ENCODE results near the gene ATCAY. TPM values are rescaled to one million over a fixed set of nuclear protein-coding genes. Genes with fewer than 3 reads are reported as not detected.

The ATCAY gene
- total RNA-seq, 1 donor from 2014 or later: not detected

Small RNA genes within 50 kb of the gene (microRNA-seq; reads per million reads assigned to microRNA genes)
- not detected for gene MIR637

Other genes with a start within 250 kb of the ATCAY start
- gene PIP5K1C, start 180.2 kb upstream of the ATCAY start, total RNA-seq: 46.9 TPM
- gene TJP3, start 172.3 kb upstream of the ATCAY start, total RNA-seq: 2.1 TPM
- gene APBA3, start 119.0 kb upstream of the ATCAY start, total RNA-seq: 26.1 TPM
- gene MRPL54, start 118.0 kb upstream of the ATCAY start, total RNA-seq: 35.3 TPM
- not detected for gene RAX2, start 108.5 kb upstream of the ATCAY start, total RNA-seq
- gene MATK, start 94.3 kb upstream of the ATCAY start, total RNA-seq: 1.6 TPM
- 0.31 TPM for gene ZFR2, start 11.6 kb upstream of the ATCAY start, total RNA-seq
- not detected for gene NMRK2, start 52.4 kb downstream of the ATCAY start, total RNA-seq
- 69.0 TPM for gene DAPK3, start 90.4 kb downstream of the ATCAY start, total RNA-seq
- gene EEF2, start 104.8 kb downstream of the ATCAY start, total RNA-seq: 1,381 TPM
- gene PIAS4, start 127.1 kb downstream of the ATCAY start, total RNA-seq: 33.4 TPM
- gene ZBTB7A, start 186.2 kb downstream of the ATCAY start, total RNA-seq: 54.2 TPM
- gene MAP2K2, start 243.4 kb downstream of the ATCAY start, total RNA-seq: 108 TPM

Data from sciatic nerve (tissue), 1 donor.